Myocyte (in vitro differentiated cells): ENCODE data around the gene PPP1R37. TPM values are rescaled to one million over a fixed set of nuclear protein-coding genes. Genes with fewer than 3 reads are reported as not detected.
A peak's percentile ranks its signal among the peaks of the same experiment; 100 is the strongest.

Source experiments
- DNase-seq: peaks from one replicate; pipeline ENCODE4 v3.0.0-alpha.2; 2012; ENCODE audit warnings: low read depth
- total RNA-seq: library from RNA; depleted of rRNA; stranded (reverse); fragments of >200 nt; gene quantifications from 2 replicates; pipeline ENCODE4 v1.2.3, GENCODE V29; 2014

PPP1R37 gene
- total RNA-seq, 1 donor from 2014 or later, result 80.2 TPM

GRCh38 chr19:45166723-45167252 is 73.8 kb downstream of the PPP1R37 start:
- no peak for DNase-seq

GRCh38 chr19:45168767-45169351 is 75.9 kb downstream of the PPP1R37 start:
- no peak for DNase-seq

DNA sequence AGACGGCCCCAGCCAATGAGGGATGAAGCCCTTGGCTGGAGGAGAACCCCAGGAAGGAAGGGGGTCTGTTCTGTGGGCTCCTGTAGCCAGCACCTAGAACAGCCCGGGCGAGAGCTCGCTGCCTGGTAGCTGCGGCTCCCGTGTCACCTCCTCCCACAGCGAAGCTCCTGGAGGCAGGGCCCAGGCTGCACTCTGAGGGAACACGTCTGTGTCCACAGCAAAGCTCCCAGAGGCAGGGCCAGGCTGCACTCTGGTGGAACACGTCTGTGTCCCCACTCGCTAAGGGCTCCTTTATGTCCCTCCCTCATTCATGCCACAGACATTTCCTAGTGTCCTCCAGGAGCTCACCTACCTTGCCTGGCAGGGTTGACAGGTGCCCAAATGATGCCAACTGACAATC is 76.6 kb downstream of the PPP1R37 start:
- DNase-seq, result no peak

DNA sequence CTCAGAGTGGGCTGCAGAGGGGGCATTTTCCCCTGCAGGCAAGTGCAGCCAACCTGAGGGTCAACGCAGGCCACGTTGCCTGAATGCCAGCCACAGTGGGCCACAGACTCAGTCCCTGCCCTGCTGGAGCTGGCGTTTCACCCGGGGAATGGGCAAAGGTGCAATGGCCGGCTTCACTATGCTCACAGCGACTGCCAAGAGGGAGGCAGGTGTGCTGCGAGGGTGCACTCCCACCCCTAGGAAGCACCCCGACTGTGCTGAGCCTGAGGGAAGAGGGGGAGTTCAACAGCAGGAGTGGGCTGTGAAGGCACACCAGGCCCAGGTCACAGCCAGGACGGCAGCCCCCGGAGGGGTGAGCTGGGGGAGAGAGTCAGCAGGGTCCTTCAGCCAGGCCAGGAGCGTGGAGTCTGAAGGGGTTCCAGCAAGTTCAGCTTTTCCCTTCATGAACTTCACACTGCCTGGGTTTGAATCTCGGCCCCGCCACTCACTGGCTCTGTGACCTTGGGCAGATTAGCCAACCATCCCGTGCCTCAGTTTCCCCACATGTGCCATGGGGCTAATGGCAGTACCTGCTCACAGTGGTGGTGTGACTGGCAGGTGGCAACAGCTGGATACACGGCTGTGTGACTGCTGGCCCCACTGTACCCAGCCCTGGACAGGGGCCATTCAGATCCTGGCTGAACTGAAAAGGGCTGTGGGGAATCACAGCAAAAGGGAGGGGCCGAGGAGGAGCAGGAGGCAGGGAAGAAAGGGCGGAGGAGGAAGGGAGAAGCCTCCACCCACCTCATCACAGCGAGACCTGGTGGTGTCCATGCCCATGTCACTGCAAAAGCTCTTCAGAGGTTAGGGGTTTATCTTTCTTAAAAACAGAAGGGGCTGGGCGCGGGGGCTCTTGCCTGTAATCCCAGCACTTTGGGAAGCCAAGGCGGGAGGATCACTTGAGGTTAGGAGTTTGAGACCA is 77.4 kb downstream of the PPP1R37 start:
- no peak for DNase-seq

GRCh38 chr19:45171211-45171623 is 78.2 kb downstream of the PPP1R37 start:
- DNase-seq, result no peak

- no peak for DNase-seq
Measured at GRCh38 chr19:45172173-45172572, 79.2 kb downstream of the PPP1R37 start.

DNA sequence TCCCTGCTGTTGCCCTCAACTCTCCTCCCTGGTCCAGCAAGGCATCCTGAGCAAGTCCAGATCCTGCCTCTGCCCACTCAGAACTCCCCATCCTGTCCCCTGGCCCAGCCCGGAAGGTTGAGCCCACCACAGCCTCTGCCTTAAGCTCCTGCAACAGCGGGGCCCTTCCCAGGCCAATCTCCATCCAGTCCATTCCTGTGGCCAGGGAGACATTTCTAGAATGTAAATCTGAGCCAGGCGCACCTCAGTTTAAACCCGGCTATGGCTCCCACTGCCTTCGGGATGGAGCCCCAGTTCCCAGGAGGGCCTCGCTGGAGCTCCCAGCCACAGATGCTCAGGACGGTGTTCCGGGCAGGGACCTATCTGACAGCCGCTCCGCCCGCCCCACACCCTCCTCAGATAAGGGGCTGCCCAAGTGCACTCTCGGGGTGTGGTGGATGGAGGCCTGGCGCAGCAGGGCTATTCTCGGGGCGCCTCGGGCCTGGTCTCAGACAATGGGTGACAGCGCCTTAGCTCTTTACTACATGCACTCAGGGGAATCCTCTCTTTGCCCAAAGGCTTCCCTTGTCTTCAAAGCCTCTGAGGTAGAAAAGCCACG is 79.7 kb downstream of the PPP1R37 start:
- peak; percentile 44 for DNase-seq

- DNase-seq, result peak; percentile 99
Measured at GRCh38 chr19:45173816-45174215, 80.8 kb downstream of the PPP1R37 start.

DNA sequence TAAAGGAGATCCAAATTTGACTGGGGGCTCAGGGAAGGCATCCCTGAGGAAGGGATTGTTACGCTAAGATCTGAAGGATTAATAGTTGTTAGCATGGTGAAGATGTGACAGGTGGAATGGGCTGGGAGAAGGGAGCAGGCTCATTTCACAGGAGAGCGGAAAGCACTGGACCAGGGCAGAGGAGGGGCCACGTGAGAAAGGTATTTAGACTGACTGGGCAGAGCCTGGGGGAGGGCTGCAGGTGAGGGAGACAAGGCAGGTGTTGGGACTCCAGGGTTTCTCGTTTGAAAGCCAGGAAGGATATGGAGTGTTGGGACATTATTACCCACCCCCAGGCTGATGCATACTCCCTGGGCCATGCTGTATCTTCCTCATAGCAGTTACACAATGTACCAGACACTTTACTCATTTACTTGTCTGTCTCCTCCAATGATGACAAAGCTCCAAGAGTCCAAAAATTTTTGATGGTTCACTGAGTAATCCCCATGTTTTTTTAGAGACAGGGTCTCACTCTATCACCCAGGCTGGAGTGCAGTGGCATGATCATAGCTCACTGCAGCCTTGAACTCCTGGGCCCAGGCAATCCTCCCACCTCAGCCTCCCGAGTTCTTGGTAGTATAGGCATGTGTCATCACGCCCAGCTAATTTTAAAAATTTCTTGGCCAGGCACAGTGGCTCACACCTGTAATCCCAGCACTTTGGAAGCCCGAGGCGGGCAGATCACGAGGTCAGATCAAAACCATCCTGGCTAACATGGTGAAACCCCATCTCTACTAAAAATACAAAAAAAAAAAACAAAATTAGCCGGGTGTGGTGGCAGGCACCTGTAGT is 82.8 kb downstream of the PPP1R37 start:
- DNase-seq, result no peak

DNA sequence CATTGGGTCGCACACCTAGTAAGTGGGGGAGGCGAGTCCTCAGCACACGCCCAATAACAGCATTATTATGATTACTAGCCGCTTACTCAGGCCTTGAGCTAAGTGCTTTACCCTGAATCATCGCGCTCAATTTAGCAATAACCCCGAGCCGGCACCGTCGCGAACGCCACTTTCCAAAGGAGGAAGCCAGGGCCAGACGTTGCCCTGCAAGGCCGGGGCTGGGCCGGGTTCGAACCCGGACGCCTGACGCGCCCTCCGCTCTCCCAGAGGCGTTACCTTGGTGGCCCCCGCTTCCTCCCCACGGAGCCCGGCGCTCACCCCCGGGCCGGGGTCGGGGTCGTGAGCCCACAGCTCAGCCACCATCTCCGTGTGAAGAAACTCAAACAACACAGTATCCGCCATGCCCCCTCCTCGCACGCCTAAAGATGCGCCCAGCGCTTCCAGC is 84.9 kb downstream of the PPP1R37 start, which contains the start of gene TRAPPC6A:
TSS of gene TRAPPC6A (minus strand) at position 421 of the 445 bp plus-strand sequence. CDS start at position 402, 19 bp downstream.
- no peak for DNase-seq

DNA sequence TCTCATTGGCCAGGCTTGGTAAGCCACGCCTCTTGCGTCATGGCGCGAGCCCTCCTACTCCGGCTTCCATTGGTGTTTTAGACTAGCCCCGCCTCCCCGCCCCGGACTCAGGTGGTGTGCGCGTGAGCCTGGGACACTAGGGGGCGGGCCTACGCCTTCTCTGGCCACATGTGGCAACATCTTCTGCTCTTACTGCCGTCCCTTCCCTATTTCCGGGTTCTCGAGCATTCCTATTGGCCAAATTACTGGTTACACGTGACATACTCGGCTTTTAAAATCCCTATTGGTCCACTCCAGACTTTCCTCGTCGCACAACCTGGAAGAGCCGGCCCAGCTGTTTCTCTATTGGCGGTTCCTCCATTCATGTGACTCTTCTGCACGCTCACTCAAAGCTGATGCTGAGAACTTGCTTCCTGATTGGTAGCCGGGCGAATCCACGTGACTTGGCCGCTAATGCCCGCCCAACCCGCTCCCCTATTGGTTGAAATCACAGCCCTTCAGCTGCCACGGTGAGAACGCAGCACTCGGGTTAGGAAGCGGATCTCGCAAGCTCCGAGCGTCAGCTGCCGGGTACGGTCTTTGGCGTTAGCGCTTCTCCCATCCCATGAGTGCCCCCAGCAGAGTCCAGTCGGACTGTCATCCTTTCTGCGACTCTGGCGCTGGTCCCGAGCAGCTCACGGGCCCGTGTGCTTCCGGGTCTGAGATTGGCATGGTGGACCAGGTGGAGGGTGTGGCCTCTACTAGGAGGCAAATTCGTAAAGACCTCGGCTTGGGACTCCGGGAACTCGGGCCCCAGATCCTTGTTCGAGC is 85.5 kb downstream of the PPP1R37 start, which contains the start of gene BLOC1S3:
TSS of gene BLOC1S3 (plus strand) at position 523 of the 810 bp plus-strand sequence. CDS start 513 bp downstream, outside the sequence.
- DNase-seq, result peak; percentile 100

DNA sequence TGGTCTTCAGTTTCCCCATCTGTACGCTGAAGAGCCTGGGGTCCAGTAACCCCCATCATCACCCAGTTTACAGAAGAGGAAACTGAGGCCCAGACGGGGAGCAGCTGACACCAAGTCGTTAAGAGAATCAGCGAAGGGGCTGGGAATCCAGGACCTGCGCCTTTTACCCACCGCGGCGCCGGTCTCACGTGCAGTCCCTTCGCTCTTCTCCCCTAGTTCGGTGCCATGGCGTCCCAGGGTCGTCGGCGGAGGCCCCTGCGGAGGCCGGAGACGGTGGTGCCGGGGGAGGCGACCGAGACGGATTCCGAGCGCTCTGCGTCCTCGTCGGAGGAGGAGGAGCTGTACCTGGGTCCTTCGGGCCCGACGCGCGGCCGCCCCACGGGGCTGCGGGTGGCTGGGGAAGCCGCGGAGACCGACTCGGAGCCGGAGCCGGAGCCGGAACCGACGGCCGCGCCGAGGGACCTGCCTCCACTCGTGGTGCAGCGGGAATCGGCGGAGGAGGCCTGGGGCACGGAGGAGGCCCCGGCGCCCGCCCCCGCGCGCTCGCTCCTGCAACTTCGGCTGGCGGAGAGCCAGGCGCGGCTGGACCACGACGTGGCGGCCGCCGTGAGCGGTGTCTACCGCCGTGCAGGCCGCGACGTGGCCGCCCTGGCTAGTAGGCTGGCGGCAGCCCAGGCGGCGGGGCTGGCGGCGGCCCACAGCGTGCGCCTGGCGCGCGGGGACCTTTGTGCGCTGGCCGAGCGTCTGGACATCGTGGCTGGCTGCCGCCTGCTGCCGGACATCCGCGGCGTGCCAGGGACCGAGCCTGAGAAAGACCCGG is 86.3 kb downstream of the PPP1R37 start:
- peak; percentile 20 for DNase-seq

DNA sequence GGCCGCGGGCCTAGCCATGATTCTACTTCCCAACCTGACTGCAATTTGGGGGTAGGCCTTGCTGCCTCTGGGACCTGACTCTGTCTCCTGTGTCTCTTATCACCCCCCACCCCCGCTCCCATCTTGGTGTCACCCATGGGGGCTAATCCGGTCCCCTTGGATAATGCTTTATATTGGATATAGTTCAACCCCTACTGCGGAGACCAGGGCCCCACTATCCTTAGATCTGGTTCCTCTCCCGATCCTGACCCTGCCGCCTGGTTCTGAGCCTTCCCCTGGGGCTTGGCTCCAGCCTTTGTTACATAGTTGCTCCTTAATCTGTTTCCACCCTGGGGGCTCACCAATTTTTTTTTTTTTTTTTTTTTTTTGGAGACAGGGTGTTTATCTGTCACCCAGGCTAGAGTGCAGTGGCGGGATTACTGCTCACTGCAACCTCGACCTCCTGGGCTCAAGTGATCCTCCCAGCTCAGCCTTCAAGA is 87.0 kb downstream of the PPP1R37 start:
- no peak for DNase-seq

DNA sequence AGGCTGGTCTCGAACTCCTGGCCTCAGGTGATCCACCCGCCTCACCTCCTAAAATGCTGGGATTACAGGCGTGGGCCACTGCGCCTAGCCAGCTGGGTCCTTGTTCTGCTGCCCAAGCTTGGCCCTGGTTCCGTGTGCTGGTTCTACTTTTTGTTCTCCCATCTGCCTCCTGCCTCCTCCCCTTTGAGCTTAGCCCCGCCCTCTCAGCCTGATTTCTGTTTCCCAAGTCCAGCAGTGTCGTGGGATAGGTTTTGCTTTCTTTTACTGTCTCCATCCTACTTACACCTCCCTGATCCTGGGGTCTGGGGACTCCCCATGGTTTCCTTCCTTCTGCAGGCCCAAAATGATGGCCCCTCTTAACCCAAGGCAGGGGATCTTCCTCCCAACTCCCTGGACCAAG is 88.0 kb downstream of the PPP1R37 start:
- DNase-seq, result no peak

GRCh38 chr19:45182758-45183157 is 89.8 kb downstream of the PPP1R37 start:
- DNase-seq, result no peak

GRCh38 chr19:45184115-45184514 is 91.1 kb downstream of the PPP1R37 start:
- DNase-seq, result no peak

DNA sequence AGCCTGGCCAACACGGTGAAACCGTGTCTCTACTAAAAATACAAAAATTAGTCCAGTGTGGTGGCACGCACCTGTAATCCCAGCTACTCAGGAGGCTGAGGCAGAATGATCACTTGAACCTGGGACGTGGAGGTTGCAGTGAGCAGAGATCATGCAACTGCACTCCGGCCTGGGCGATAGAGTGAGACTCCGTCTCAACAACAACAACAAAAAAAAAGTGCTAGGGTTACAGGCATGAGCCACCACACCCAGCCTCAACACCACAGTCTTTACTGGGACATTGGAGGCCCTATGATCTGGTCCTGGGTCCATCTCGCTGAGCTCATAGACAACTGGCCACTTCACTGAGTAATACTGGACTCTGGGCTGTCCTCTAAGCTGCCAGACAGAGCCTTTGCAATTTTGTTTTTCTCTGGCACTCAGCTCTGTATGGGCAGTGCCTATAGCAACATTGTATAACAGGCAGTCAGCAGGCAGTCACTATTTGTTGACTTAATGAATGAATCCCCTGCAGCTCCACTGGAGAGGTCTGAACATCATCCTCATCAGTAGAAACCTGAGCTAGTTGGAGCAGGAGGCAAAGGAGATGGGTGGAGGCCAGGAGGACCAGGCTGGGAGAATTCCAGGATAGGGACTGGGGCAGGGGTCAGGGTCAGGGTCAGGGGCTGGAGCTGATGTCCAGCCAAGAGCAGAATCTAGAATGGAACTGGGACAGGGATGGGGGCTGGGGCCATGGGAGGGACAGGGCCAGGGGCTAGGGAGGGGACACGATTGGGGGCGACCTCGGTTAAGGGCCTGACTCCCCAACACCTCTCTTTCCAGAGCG is 93.7 kb downstream of the PPP1R37 start:
- DNase-seq, result no peak
